ENCODE results near the gene EMP1. TPM values are rescaled to one million over a fixed set of nuclear protein-coding genes. Genes with fewer than 3 reads are reported as not detected.

EMP1 gene, protein sequence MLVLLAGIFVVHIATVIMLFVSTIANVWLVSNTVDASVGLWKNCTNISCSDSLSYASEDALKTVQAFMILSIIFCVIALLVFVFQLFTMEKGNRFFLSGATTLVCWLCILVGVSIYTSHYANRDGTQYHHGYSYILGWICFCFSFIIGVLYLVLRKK
- 1 to 10 TPM; 3.0 to 4.0 TPM for total RNA-seq

DNA sequence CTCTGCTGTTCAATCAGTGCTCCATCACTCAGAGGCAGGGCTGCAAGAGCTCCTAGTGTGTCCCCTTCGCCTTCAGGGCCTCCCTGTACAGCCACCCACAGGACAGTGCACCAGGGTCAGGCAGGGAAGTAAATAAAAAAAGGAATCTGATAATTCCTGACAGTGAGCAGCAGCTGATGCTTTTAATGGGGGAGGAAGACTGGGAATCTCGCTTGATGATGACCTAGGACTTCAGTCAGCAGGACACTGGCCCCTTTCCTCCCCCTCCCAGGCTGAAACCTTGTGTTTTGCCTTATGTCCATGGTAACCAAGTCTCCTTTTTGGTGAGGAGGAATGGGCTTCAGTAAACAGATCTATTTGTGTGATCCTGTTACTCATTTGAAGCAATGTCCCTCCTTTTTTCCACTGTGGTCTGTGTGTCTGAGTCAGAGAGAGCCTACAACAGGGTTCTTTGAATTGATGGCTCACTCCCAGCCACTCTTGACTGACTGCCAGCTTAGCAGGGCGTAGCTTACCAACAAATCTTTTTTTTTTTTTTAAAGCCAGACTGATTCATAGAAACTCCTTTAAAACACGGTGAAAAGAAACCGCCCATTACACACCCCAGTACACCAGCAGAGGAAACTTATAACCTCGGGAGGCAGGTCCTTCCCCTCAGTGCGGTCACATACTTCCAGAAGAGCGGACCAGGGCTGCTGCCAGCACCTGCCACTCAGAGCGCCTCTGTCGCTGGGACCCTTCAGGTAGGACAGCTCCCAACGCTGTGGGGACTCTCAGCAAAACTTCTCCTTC is at the start of gene EMP1:
Gene EMP1 (plus strand): TSS at position 597 of the 792 bp plus-strand sequence. CDS start 14,785 bp downstream, outside the sequence.
- intact Hi-C loops (cut with micrococcal nuclease) = loop anchor here (1.0 to 5.0 kb wide), 12 partner anchors 10 to 1766 kb away; partner anchors contain the start of genes ARHGDIB and HEBP1
- Mint-ChIP-seq H3K27ac (peak within 1 kb of the TSS; percentile 38), H3K4me1 (ENCODE audit: low read depth) (peaks cover 20% of the 10 kb centered on the region), H3K9me3 (no peaks in the 10 kb centered on the region), H3K36me3 (ENCODE audit: low read depth) (no peaks in the 10 kb centered on the region), H3K27me3 (ENCODE audit: low read depth) (peaks cover 4% of the 10 kb centered on the region), H3K4me3 (peak within 1 kb of the TSS; percentile 72)
- CTCF ChIA-PET = interaction anchor here (0.9 to 1.8 kb wide), 3 partner anchors 13 to 280 kb away, joined by 3 to 10 read pairs (median 4); no protein-coding TSS in a partner anchor
- peak; percentile 93 for DNase-seq

DNA sequence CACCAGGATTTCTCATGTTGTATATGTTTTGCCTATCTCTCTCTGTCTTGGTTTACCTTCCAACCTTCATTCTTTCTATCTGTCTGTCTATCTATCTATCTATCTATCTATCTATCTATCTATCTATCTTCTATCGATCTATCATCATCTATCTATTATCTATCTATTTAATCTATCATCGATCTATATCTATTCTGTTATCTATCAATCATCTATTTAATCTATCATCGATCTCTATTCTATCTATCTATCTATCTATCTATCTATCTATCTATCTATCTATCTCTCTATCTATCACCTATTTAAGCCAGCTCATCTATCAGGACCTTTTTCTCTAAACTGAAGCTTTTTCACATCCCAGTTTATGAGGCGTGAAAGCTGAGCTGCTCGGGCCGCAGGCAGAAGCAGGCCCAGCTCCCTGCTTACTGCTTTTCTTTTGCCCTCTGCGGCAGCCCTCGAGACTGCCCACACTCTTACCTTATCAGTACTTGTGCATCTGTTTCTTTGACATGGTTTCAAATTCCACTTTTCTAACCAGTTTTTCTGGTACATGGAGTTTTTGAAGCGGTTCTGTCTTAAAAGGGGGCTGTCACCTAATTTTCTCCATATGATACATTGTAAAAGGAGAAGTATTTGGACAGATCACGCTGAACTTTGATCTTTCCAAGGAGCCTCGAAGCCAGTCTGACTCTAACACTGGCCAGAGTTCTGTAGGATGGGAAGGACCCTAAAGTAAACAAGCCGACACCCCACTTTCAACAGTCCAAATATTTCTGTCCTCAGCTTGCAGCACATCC is 48.6 kb upstream of the EMP1 start:
- Mint-ChIP-seq H3K27ac (no peak overlapping the region), H3K4me3 (no peak overlapping the region), H3K27me3 (ENCODE audit: low read depth) (no peaks in the 10 kb centered on the region), H3K4me1 (ENCODE audit: low read depth) (peaks cover 19% of the 10 kb centered on the region), H3K9me3 (no peaks in the 10 kb centered on the region), H3K36me3 (ENCODE audit: low read depth) (no peaks in the 10 kb centered on the region)
- DNase-seq = no peak
- intact Hi-C loops (cut with micrococcal nuclease) = no loop called here
- CTCF ChIA-PET = no interaction called here

DNA sequence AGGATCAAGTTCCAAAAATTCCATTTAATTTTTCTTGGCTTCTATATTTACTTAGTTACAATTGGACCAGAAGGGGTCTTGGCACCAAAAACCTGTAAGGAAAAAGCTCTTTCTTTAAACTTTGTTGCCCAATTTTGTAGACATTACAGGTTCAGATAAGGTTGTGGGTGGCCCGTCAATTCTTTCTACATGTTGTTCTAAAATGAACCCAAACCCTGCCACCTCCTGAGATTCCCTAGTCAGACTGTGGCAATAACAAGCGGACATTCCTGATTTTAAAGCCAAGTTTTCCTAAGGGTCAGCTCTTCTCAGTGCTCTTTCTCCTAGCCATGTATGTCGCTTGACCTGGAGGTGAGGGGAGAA is 48.1 kb upstream of the EMP1 start:
- no peak overlapping the region for H3K4me3 Mint-ChIP-seq
- CTCF ChIA-PET = interaction anchor here (0.6 kb wide), 1 partner anchor 12 kb away, joined by 3 read pairs; no protein-coding TSS in a partner anchor
- H3K27me3 Mint-ChIP-seq (ENCODE audit: low read depth) = no peaks in the 10 kb centered on the region
- DNase-seq = no peak
- no peaks in the 10 kb centered on the region for H3K36me3 Mint-ChIP-seq (ENCODE audit: low read depth)
- no peak overlapping the region for H3K27ac Mint-ChIP-seq
- H3K9me3 Mint-ChIP-seq = no peaks in the 10 kb centered on the region
- peaks cover 19% of the 10 kb centered on the region for H3K4me1 Mint-ChIP-seq (ENCODE audit: low read depth)
- intact Hi-C loops (cut with micrococcal nuclease) = no loop called here

DNA sequence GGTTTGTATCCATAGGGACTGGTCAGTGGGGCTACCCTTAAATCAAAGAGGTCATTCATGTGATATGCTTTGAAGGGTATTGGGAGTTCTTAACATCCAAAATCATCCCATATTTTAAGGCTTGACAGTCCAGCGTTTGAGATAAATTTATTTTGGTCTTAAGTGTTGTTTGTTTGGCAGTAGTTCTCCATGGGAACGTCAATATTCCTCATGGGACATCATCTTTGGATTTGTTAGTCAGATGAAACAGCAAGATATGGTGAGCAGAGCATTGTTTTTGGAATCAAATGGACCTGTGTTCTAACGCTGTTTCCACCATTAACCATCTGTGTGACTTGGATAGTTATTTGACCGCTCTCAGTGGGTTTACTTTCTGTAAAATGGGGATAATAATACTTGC is 47.1 kb upstream of the EMP1 start:
- H3K27ac Mint-ChIP-seq = no peak overlapping the region
- no peaks in the 10 kb centered on the region for H3K27me3 Mint-ChIP-seq (ENCODE audit: low read depth)
- H3K4me3 Mint-ChIP-seq = no peak overlapping the region
- H3K36me3 Mint-ChIP-seq (ENCODE audit: low read depth) = no peaks in the 10 kb centered on the region
- H3K9me3 Mint-ChIP-seq = no peaks in the 10 kb centered on the region
- intact Hi-C loops (cut with micrococcal nuclease) = no loop called here
- H3K4me1 Mint-ChIP-seq (ENCODE audit: low read depth) = peaks cover 16% of the 10 kb centered on the region
- no peak for DNase-seq
- CTCF ChIA-PET = interaction anchor here (0.9 kb wide), 1 partner anchor 13 kb away, joined by 3 read pairs; no protein-coding TSS in a partner anchor

DNA sequence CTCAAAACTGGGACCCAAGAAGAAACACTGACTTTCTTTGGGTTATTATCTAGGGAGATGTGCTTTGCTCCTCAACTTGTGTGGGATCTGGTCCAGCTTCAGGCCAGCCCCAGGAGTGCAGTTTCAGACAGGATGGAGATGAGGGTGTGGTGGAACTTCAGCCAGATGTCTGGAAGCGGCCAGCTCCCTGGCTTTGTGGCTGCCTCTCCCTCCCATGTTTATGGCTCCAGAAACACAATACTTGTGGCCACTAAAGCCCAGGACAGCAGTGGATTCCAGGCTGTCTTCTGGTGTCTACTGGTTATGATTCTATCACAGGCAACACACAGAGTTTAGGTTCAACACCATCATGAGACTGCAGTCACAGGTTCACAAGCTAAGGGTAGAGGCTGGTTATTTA is 44.2 kb upstream of the EMP1 start:
- Mint-ChIP-seq H3K27me3 (ENCODE audit: low read depth) (no peaks in the 10 kb centered on the region), H3K36me3 (ENCODE audit: low read depth) (no peaks in the 10 kb centered on the region), H3K9me3 (no peaks in the 10 kb centered on the region), H3K4me3 (no peak overlapping the region), H3K4me1 (ENCODE audit: low read depth) (peaks cover 7% of the 10 kb centered on the region), H3K27ac (no peak overlapping the region)
- CTCF ChIA-PET = no interaction called here
- no peak for DNase-seq
- intact Hi-C loops (cut with micrococcal nuclease) = no loop called here

DNA sequence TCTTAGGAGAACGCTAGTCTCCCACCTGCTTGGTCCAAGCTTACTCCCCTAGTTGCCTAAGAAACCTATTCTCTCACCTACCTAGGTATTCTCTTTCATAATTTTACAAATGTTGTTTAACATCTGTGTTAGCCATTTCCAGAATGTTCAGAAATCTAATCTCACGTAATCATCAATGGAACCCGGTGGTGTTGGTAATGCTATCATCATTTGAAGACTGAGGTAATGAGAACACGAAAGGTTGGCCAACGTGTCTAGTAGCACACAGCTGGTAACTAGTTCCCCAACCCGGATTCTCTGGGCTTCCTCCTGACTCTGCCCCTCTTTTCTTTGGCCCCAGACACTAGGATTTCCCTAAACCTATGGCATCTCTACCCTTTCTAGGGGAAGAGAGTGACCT is 43.8 kb upstream of the EMP1 start:
- DNase-seq = no peak
- Mint-ChIP-seq H3K4me3 (no peak overlapping the region), H3K9me3 (no peaks in the 10 kb centered on the region), H3K36me3 (ENCODE audit: low read depth) (no peaks in the 10 kb centered on the region), H3K4me1 (ENCODE audit: low read depth) (peaks cover 7% of the 10 kb centered on the region), H3K27me3 (ENCODE audit: low read depth) (no peaks in the 10 kb centered on the region), H3K27ac (no peak overlapping the region)
- intact Hi-C loops (cut with micrococcal nuclease) = no loop called here
- CTCF ChIA-PET = no interaction called here

DNA sequence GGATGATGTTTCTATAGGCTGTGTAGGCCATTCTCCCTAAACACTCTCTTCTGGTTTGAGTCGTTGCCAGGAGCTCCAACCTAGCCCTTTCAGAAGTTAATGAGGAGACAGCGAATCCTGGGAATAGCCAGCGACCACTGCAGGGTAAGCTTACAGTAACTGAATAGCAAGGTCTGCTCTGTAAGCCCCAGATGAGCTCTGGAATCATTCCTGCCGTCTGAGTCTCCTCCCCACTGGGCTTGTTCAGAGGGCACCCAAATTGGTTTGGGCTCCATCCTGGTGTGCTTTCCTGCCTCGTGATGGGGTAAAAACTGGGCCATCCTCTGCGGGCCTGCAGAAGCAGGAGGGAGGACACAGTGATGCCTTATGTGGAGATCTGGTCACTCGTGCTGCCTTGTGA is 43.3 kb upstream of the EMP1 start:
- CTCF ChIA-PET = no interaction called here
- H3K27ac Mint-ChIP-seq = no peak overlapping the region
- H3K27me3 Mint-ChIP-seq (ENCODE audit: low read depth) = no peaks in the 10 kb centered on the region
- intact Hi-C loops (cut with micrococcal nuclease) = no loop called here
- H3K36me3 Mint-ChIP-seq (ENCODE audit: low read depth) = no peaks in the 10 kb centered on the region
- H3K9me3 Mint-ChIP-seq = no peaks in the 10 kb centered on the region
- no peak overlapping the region for H3K4me3 Mint-ChIP-seq
- H3K4me1 Mint-ChIP-seq (ENCODE audit: low read depth) = peaks cover 7% of the 10 kb centered on the region
- DNase-seq = no peak

DNA sequence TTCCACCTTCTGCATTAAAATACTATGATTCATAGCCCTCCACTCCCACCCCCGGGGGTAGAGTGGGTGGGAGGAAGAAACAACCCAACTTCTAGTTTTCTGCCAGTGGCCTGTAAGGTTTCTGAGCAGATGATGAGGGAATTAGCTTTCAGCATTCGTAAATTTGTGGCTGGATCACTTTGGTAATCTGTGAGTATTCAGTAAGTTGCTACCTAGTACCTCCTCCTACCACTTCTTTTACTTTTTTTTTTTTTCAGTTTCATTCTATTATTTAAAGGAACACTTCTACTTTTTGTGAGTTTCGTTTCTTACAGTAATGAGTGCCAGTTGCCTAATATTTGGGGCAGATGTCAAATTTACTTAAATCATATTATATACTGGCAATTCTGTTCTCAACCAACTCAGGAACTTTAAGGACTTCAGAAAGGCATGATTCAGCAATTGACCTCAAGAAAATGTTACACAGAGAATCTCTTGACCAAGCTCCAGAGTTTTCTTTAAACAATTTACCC is 42.4 kb upstream of the EMP1 start:
- CTCF ChIA-PET = interaction anchor here (0.9 kb wide), 1 partner anchor 9 kb away, joined by 4 read pairs; no protein-coding TSS in a partner anchor
- intact Hi-C loops (cut with micrococcal nuclease) = no loop called here

DNA sequence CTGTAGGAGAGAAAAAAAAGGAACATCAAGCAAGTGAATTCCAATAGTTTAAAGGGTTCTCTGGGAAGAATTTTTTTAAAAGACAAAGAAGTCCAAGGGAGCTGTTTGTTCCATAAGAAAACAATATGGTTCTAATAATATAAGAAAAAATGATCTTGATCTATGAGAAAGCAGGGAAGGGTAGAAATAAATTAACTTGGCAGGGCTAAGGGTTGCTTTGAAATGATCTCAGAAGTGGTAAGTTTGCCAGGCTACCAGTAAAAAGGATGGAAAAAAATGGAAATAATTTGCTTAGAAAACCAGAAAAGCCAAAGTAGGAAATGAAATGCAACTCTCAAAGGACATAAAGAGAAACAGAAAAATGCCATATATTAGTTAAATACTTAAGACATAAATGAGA is 41.7 kb upstream of the EMP1 start:
- Mint-ChIP-seq H3K4me3 (no peak overlapping the region), H3K27me3 (ENCODE audit: low read depth) (no peaks in the 10 kb centered on the region), H3K36me3 (ENCODE audit: low read depth) (no peaks in the 10 kb centered on the region), H3K27ac (no peak overlapping the region), H3K9me3 (no peaks in the 10 kb centered on the region), H3K4me1 (ENCODE audit: low read depth) (peaks cover 7% of the 10 kb centered on the region)
- intact Hi-C loops (cut with micrococcal nuclease) = no loop called here
- CTCF ChIA-PET = no interaction called here
- DNase-seq = no peak

More for the DNA sequence above, 42.4 kb upstream of the EMP1 start:
- no peak overlapping the region for H3K27ac Mint-ChIP-seq
- H3K27me3 Mint-ChIP-seq (ENCODE audit: low read depth) = no peaks in the 10 kb centered on the region
- no peaks in the 10 kb centered on the region for H3K36me3 Mint-ChIP-seq (ENCODE audit: low read depth)
- DNase-seq = no peak
- H3K4me1 Mint-ChIP-seq (ENCODE audit: low read depth) = peaks cover 7% of the 10 kb centered on the region
- no peak overlapping the region for H3K4me3 Mint-ChIP-seq
- no peaks in the 10 kb centered on the region for H3K9me3 Mint-ChIP-seq

DNA sequence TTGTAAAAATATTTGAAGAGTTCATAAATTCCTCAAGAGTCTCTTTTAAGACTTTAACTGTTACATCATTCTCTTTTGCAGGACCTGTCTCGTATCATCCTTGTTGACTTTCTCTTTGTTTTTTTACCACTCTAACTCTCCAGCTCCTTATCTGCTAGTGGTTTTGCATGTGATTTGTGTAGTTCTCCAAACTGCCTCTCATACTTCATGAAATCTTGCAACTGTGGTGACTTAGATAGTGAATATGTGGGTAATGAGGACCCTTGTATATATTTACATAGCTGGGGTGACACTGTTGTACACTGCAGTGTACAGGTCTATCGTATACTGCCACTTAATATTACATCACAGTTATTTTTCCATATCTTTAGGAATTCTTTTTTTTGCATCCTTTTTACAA is 40.2 kb upstream of the EMP1 start:
- Mint-ChIP-seq H3K36me3 (ENCODE audit: low read depth) (no peaks in the 10 kb centered on the region), H3K4me1 (ENCODE audit: low read depth) (peaks cover 7% of the 10 kb centered on the region), H3K9me3 (no peaks in the 10 kb centered on the region), H3K27ac (no peak overlapping the region), H3K27me3 (ENCODE audit: low read depth) (no peaks in the 10 kb centered on the region), H3K4me3 (no peak overlapping the region)
- CTCF ChIA-PET = interaction anchor here (0.8 kb wide), 1 partner anchor 56 kb away, joined by 4 read pairs; no protein-coding TSS in a partner anchor
- no peak for DNase-seq
- intact Hi-C loops (cut with micrococcal nuclease) = no loop called here

DNA sequence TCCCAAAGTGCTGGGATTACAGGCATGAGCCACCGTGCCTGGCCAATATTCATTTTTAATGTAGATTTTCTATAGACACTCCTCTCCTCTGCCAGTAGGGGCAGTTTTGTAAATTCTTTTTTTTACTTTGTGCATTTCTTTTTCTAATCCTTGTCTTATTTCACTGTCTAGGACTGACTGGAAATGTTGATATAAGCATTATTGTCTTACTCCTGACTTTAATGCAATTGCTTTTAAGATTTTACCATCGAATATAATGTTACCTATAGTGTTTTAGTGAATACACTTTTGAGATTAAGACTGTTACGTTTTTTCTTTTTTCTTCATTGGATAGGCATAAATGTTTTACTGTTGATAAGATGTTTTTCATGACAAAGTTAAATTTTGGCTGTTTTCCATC is 35.4 kb upstream of the EMP1 start:
- Mint-ChIP-seq H3K27me3 (ENCODE audit: low read depth) (no peaks in the 10 kb centered on the region), H3K4me1 (ENCODE audit: low read depth) (peaks cover 17% of the 10 kb centered on the region), H3K4me3 (no peak overlapping the region), H3K9me3 (no peaks in the 10 kb centered on the region), H3K27ac (no peak overlapping the region), H3K36me3 (ENCODE audit: low read depth) (no peaks in the 10 kb centered on the region)
- intact Hi-C loops (cut with micrococcal nuclease) = no loop called here
- no peak for DNase-seq
- CTCF ChIA-PET = interaction anchor here (1.2 kb wide), 1 partner anchor 50 kb away, joined by 4 read pairs; no protein-coding TSS in a partner anchor

DNA sequence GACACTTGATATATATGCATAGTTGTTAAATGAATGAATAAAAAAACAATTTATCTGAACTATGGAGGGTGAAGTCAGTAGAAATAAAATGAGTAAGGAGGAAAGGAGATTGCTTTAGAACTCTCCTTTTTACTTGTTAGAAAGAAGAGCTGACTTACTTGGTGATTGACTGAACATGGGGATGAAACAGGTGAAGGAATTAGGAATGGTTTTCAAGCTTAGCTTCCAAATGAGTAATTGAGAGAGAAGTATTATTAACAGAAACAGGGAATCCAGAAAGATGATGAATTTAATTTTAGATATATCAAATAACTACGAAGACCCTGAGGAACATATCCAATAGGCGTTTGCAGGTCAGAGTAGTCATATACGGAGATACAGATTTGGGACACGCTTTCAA is 33.6 kb upstream of the EMP1 start:
- no peak overlapping the region for H3K27ac Mint-ChIP-seq
- peaks cover 23% of the 10 kb centered on the region for H3K4me1 Mint-ChIP-seq (ENCODE audit: low read depth)
- no peaks in the 10 kb centered on the region for H3K36me3 Mint-ChIP-seq (ENCODE audit: low read depth)
- CTCF ChIA-PET = interaction anchor here (0.6 to 2.0 kb wide), 3 partner anchors 9 to 60 kb away, joined by 3 to 6 read pairs (median 4); no protein-coding TSS in a partner anchor
- no peaks in the 10 kb centered on the region for H3K27me3 Mint-ChIP-seq (ENCODE audit: low read depth)
- no peak overlapping the region for H3K4me3 Mint-ChIP-seq
- H3K9me3 Mint-ChIP-seq = no peaks in the 10 kb centered on the region
- no peak for DNase-seq
- intact Hi-C loops (cut with micrococcal nuclease) = no loop called here

Measured in activated naive CD4-positive, alpha-beta T cell treated with anti-CD3 and anti-CD28 coated beads for 36 hours (primary cell).